Neuronal stem cell (in vitro differentiated cells): ENCODE data around the gene ZNF714.

Source experiments
- DNase-seq: peaks from one replicate; pipeline ENCODE4 v3.0.0-alpha.2; 2013; ENCODE audit warnings: low spot score
- H2AFZ ChIP-seq: one replicate; pipeline ENCODE4 v1.6.1; 2013; ENCODE audit warnings: mild to moderate bottlenecking, low read length, inconsistent platforms
- H2AK5ac ChIP-seq: 2 replicates; pipeline ENCODE4 v1.6.1; 2013; ENCODE audit warnings: low read depth, mild to moderate bottlenecking, inconsistent platforms, low read length, moderate library complexity, mixed read lengths
- H2BK120ac ChIP-seq: 2 replicates; pipeline ENCODE4 v1.6.1; 2013; ENCODE audit warnings: low read depth, mild to moderate bottlenecking, inconsistent platforms, low read length, moderate library complexity, mixed read lengths
- H2BK12ac ChIP-seq: one replicate; pipeline ENCODE4 v1.6.1; 2013; ENCODE audit warnings: low read length, inconsistent platforms
- H2BK15ac ChIP-seq: 2 replicates; pipeline ENCODE4 v1.6.1; 2013; ENCODE audit warnings: mild to moderate bottlenecking, low read length, inconsistent platforms, mixed read lengths
- H2BK5ac ChIP-seq: one replicate; pipeline ENCODE4 v1.6.1; 2013; ENCODE audit warnings: inconsistent platforms, mild to moderate bottlenecking, low read length, moderate library complexity
- H3K14ac ChIP-seq: one replicate; pipeline ENCODE4 v1.6.1; 2013; ENCODE audit warnings: low read length, inconsistent platforms
- H3K18ac ChIP-seq: 2 replicates; pipeline ENCODE4 v1.6.1; 2013; ENCODE audit warnings: low read length, inconsistent platforms
- H3K23ac ChIP-seq: 2 replicates; pipeline ENCODE4 v1.6.1; 2013; ENCODE audit warnings: low read depth, mild to moderate bottlenecking, mixed read lengths, low read length, inconsistent platforms; ENCODE audit not compliant: poor library complexity
- H3K27ac ChIP-seq: replicated peaks from 3 replicates; pipeline ENCODE4 v1.5.1; 2013; ENCODE audit warnings: low read length, inconsistent platforms
- H3K27me3 ChIP-seq, 3 experiments: 2 replicates each; pipeline ENCODE4 v1.6.1; 2013; ENCODE audit warnings: low read length in 3 of 3, mild to moderate bottlenecking in 2 of 3, inconsistent platforms in 1 of 3, low read depth in 1 of 3, mixed read lengths in 1 of 3, moderate library complexity in 1 of 3; ENCODE audit not compliant: control insufficient read depth in 3 of 3, insufficient read depth in 3 of 3
- H3K36me3 ChIP-seq, 2 donors: replicated peaks in 1 of 2; 2 replicates each; pipeline ENCODE4 v1.6.1; 2013; ENCODE audit warnings: low read length in 2 of 2; ENCODE audit not compliant: control insufficient read depth in 2 of 2, insufficient read depth in 2 of 2
- H3K4ac ChIP-seq: 2 replicates; pipeline ENCODE4 v1.6.1; 2013; ENCODE audit warnings: inconsistent platforms, mild to moderate bottlenecking, low read length, moderate library complexity
- H3K4me1 ChIP-seq, 2 donors: 1 replicate in 1 of 2; 2 replicates in 1 of 2; pipeline ENCODE4 v1.6.1; 2013; ENCODE audit warnings: low read length in 2 of 2, low read depth in 1 of 2; ENCODE audit not compliant: control insufficient read depth in 2 of 2, insufficient read depth in 1 of 2
- H3K4me2 ChIP-seq: one replicate; pipeline ENCODE4 v1.6.1; 2013; ENCODE audit warnings: mild to moderate bottlenecking, low read length, inconsistent platforms; ENCODE audit not compliant: insufficient read depth, poor library complexity, severe bottlenecking
- H3K4me3 ChIP-seq, 2 donors: 2 replicates each; pipeline ENCODE4 v1.5.1; 2013; ENCODE audit warnings: low read length in 2 of 2, mild to moderate bottlenecking in 2 of 2, inconsistent platforms in 1 of 2, moderate library complexity in 1 of 2
- H3K79me1 ChIP-seq: one replicate; pipeline ENCODE4 v1.6.1; 2013; ENCODE audit warnings: low read depth, mild to moderate bottlenecking, inconsistent platforms, low read length, moderate library complexity
- H3K9ac ChIP-seq: one replicate; pipeline ENCODE4 v1.6.1; 2013; ENCODE audit warnings: mild to moderate bottlenecking, low read depth, low read length, inconsistent platforms; ENCODE audit not compliant: poor library complexity
- H3K9me3 ChIP-seq, 2 donors: replicated peaks in 1 of 2; 2 replicates each; pipeline versions ENCODE3 to v1.6.1; 2013; ENCODE audit warnings: low read length in 2 of 2, mild to moderate bottlenecking in 2 of 2, inconsistent platforms in 1 of 2, low read depth in 1 of 2, mixed read lengths in 1 of 2, moderate library complexity in 1 of 2; ENCODE audit not compliant: control insufficient read depth in 2 of 2, insufficient read depth in 1 of 2
- H4K8ac ChIP-seq: one replicate; pipeline ENCODE4 v1.6.1; 2013; ENCODE audit warnings: low read depth, mild to moderate bottlenecking, inconsistent platforms, low read length, moderate library complexity
- H4K91ac ChIP-seq: one replicate; pipeline ENCODE4 v1.6.1; 2013; ENCODE audit warnings: low read length, low read depth, mild to moderate bottlenecking, inconsistent platforms; ENCODE audit not compliant: poor library complexity
- WGBS, 2 donors: extraction: QIAGEN DNeasy Blood & Tissue Kit; methylation state at CpG; one replicate each; pipeline ENCODE4 v1.1.7; 2013; ENCODE audit warnings: missing lambda C conversion rate in 2 of 2, mixed read lengths in 1 of 2; ENCODE audit not compliant: insufficient read length in 2 of 2, insufficient replicate concordance in 1 of 2; ENCODE audit errors: extremely low coverage in 2 of 2; 5-methylcytosine and 5-hydroxymethylcytosine counted together

ZNF714 gene

GRCh38 chr19:21092109-21092508, 10.1 kb downstream of the ZNF714 start:
- H3K9ac ChIP-seq = no peak overlapping the region
- H2AFZ ChIP-seq = no peak overlapping the region
- no peak for DNase-seq
- H4K91ac ChIP-seq = no peak overlapping the region
- no peaks in the 10 kb centered on the region for H3K27me3 ChIP-seq
- H3K23ac ChIP-seq = no peak overlapping the region
- no peak overlapping the region for H3K4ac ChIP-seq
- H3K9me3 ChIP-seq = peaks cover 0 to 43% of the 10 kb centered on the region in 2 donors
- H3K14ac ChIP-seq = no peak overlapping the region
- no peak overlapping the region for H2BK15ac ChIP-seq
- peak overlapping the region; percentile 41 for H3K27ac ChIP-seq
- H3K4me3 ChIP-seq = no peak overlapping the region
- H3K36me3 ChIP-seq = peaks cover 12 to 92% of the 10 kb centered on the region in 2 donors
- H3K79me1 ChIP-seq = no peaks in the 10 kb centered on the region
- H2BK120ac ChIP-seq = no peak overlapping the region
- no peak overlapping the region for H3K18ac ChIP-seq
- no peak overlapping the region for H3K4me2 ChIP-seq
- H4K8ac ChIP-seq = no peak overlapping the region
- H2BK12ac ChIP-seq = no peak overlapping the region
- H2AK5ac ChIP-seq = no peak overlapping the region
- H2BK5ac ChIP-seq = no peak overlapping the region
- peaks cover 0 to 2% of the 10 kb centered on the region in 2 donors for H3K4me1 ChIP-seq

DNA sequence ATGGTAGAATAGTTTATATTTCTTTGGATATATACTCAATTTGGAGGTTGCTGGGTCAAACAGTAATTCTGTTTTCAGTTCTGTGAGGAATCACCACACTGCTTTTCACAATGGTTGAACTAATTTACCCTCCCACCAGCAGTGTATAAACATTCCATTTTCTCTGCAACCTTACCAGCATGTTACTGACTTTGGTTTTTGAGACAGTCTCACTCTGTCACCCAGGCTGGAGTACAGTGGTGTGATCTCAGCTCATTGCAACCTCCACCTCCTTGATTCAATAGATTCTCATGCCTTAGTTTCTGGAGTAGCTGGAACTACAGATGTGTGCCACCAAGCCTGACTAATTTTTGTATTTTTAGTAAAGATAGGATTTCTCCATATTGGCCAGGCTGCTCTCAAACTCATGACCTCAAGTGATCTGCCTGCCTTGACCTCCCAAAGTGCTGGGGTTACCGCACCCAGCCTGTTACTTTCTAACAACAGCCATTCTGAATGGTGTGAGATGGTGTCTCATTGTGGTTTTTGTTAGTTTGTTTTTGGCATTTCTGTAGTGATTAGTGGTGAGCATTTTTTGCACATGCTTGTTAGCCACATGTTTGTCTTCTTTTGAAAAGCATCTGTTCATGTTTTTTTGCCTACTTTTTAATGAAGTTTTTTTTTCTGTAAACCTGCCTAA, 12.5 kb downstream of the ZNF714 start:
- peaks cover 0 to 29% of the 10 kb centered on the region in 2 donors for H3K9me3 ChIP-seq
- H2BK120ac ChIP-seq = no peak overlapping the region
- H2AK5ac ChIP-seq = no peak overlapping the region
- H4K8ac ChIP-seq = no peak overlapping the region
- H3K4me1 ChIP-seq = peaks cover 0 to 2% of the 10 kb centered on the region in 2 donors
- H3K14ac ChIP-seq = no peak overlapping the region
- WGBS, 2 donors = no CpG with 5 or more reads among the region's 1 CpG
- peaks cover 13 to 92% of the 10 kb centered on the region in 2 donors for H3K36me3 ChIP-seq
- no peak overlapping the region for H3K9ac ChIP-seq
- no peak overlapping the region for H3K4me3 ChIP-seq
- H3K27me3 ChIP-seq = no peaks in the 10 kb centered on the region
- no peak overlapping the region for H3K23ac ChIP-seq
- H3K79me1 ChIP-seq = no peaks in the 10 kb centered on the region
- no peak overlapping the region for H2BK5ac ChIP-seq
- no peak overlapping the region for H2AFZ ChIP-seq
- H3K18ac ChIP-seq = no peak overlapping the region
- H3K4ac ChIP-seq = no peak overlapping the region
- H4K91ac ChIP-seq = no peak overlapping the region
- no peak for DNase-seq
- no peak overlapping the region for H2BK15ac ChIP-seq
- H3K27ac ChIP-seq = no peak overlapping the region
- H2BK12ac ChIP-seq = no peak overlapping the region
- no peak overlapping the region for H3K4me2 ChIP-seq

DNA sequence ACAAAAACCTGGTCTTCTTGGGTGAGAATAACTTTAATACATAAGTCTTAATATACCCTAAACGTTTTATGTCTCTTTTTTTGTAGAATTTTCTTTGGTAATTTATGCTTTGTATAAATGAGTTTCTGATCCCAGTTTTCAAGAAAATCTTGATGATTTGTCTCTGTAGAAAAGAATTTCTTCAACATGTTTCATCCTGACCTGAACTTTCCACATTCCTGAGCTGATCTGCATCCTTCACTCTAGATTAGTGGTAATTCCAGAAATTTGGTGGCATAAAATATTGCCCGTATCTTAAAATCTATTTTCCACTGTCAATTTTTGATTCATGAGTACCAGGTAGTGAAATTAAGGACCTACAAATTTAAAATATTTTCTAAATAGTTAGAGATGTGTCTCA, 16.3 kb downstream of the ZNF714 start:
- no peak overlapping the region for H4K91ac ChIP-seq
- no peak overlapping the region for H2BK5ac ChIP-seq
- no peak overlapping the region for H3K23ac ChIP-seq
- H2AFZ ChIP-seq = no peak overlapping the region
- no CpG with 5 or more reads among the region's 2 CpGs for WGBS, 2 donors
- H4K8ac ChIP-seq = no peak overlapping the region
- no peak for DNase-seq
- no peak overlapping the region for H3K4me3 ChIP-seq
- H3K4me1 ChIP-seq = no peaks in the 10 kb centered on the region
- no peak overlapping the region for H3K18ac ChIP-seq
- H3K36me3 ChIP-seq = peaks cover 8 to 97% of the 10 kb centered on the region in 2 donors
- H2BK15ac ChIP-seq = no peak overlapping the region
- no peak overlapping the region for H3K27ac ChIP-seq
- H3K4me2 ChIP-seq = no peak overlapping the region
- no peaks in the 10 kb centered on the region for H3K79me1 ChIP-seq
- no peak overlapping the region for H2BK120ac ChIP-seq
- H2BK12ac ChIP-seq = no peak overlapping the region
- H2AK5ac ChIP-seq = no peak overlapping the region
- no peaks in the 10 kb centered on the region for H3K27me3 ChIP-seq
- no peak overlapping the region for H3K14ac ChIP-seq
- peaks cover 0 to 31% of the 10 kb centered on the region in 2 donors for H3K9me3 ChIP-seq
- H3K4ac ChIP-seq = no peak overlapping the region
- H3K9ac ChIP-seq = no peak overlapping the region

DNA sequence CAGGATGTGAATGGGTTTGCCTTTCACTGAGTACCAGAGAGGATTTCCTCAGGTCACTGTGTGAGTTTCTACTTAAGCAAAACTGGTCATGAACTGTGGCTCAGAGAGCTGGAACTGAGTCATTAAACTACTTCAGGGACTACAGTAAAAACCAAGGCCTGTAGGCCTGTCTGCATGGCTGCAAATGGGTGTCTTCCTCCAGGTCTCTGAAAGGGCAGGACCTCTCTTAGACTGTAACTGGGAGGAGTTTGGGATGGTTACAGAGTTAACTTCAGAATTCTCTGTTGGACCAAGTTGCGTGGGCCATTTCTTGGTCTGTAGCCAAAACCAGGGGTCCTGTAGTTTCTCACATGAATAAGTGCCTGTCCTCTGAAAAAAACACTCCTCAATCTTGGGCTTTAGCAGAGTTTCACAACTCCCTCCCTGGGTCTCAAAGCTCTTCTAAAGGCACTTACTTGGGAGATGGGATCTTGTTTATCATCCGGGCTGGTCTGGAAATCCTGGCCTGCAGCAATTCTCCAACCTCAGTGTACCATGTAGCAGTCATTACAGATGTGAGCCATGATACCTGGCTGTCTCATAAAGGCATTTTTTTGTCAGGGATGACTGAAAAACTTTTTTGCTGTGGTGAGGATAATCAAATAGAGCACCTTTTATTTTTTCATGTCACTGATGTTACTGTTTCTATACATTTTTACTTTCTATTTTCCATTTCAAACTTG, 19.7 kb downstream of the ZNF714 start:
- peaks cover 0 to 16% of the 10 kb centered on the region in 2 donors for H3K9me3 ChIP-seq
- peaks cover 8 to 96% of the 10 kb centered on the region in 2 donors for H3K36me3 ChIP-seq
- no peak overlapping the region for H2AK5ac ChIP-seq
- H3K18ac ChIP-seq = no peak overlapping the region
- no peak overlapping the region for H3K4me2 ChIP-seq
- H3K23ac ChIP-seq = no peak overlapping the region
- H2AFZ ChIP-seq = no peak overlapping the region
- no peak for DNase-seq
- no peaks in the 10 kb centered on the region for H3K27me3 ChIP-seq
- H3K9ac ChIP-seq = no peak overlapping the region
- no peak overlapping the region for H4K91ac ChIP-seq
- no peaks in the 10 kb centered on the region for H3K79me1 ChIP-seq
- H2BK120ac ChIP-seq = no peak overlapping the region
- no peak overlapping the region for H2BK5ac ChIP-seq
- no peak overlapping the region for H3K27ac ChIP-seq
- WGBS, 2 donors = no CpG with 5 or more reads among the region's 2 CpGs
- H3K14ac ChIP-seq = no peak overlapping the region
- H3K4me3 ChIP-seq = no peak overlapping the region
- no peaks in the 10 kb centered on the region for H3K4me1 ChIP-seq
- H2BK15ac ChIP-seq = no peak overlapping the region
- H4K8ac ChIP-seq = no peak overlapping the region
- no peak overlapping the region for H3K4ac ChIP-seq
- no peak overlapping the region for H2BK12ac ChIP-seq
